ENCODE data around the gene SCLT1. TPM values are rescaled to one million over a fixed set of nuclear protein-coding genes. Genes with fewer than 3 reads are reported as not detected.

SCLT1 gene
- total and polyA plus RNA-seq, 2 of the 13 experiments (the other 11 are each of a cell fraction or from before 2014, with no cell fraction given), result 1.5 to 8.7 TPM

DNA sequence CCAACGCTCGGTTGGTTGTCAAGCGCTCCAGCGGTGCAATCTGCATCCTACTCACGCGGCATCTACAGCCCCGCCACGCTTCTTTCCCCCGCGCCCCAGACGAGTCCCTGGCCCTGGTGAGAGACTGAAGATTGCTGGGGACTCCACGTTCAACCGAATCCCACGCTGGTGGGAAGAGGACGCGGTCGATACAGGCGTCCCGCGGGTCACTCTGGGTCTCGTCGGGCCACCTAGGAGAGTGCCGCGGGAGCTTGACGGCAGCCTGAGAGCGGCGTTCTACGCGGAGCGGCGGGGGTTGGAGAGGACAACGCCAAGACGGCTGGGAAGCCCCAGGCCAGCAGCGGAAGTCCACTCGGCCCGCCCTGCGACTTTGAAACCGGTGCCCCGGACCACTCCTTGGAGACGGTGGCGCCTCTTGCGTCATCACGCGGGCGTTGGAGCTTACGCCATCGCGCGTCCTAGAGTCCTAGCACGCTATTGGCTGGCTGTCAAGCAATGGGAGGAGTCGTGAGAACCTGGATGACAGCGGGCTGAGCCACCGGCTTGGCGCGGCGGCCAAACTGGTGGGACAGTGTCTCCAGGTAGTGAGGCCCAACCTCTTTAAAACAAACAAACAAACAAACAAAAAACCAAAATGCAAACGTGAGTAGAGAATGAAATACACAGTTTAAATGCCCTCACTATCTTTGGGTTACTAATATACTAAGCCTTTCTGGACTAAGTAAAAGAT lies at the start of gene SCLT1 (continued):
- TF ChIP-seq ZSCAN29 (CRISPR knock-in tag; conservative IDR thresholded peaks at IDR 0.05) (peak; percentile 77), RARG (CRISPR knock-in tag; IDR thresholded peaks at IDR 0.05; ENCODE audit: low read depth) (no peak), NFKBIZ (CRISPR knock-in tag; IDR thresholded peaks at IDR 0.05) (no peak), ZNF235 (CRISPR knock-in tag; IDR thresholded peaks at IDR 0.05; ENCODE audit: borderline replicate concordance) (no peak), POLR2G (IDR thresholded peaks at IDR 0.05; ENCODE audit: low read depth, low read length) (peak; percentile 74), HNF4A (CRISPR knock-in tag; IDR thresholded peaks at IDR 0.05) (peak; percentile 24; the same call in 1 of the 2 replicates), ZNF33A (CRISPR knock-in tag; IDR thresholded peaks at IDR 0.05; ENCODE audit: borderline replicate concordance) (no peak), PRMT3 (CRISPR knock-in tag; IDR thresholded peaks at IDR 0.05; ENCODE audit: borderline replicate concordance, low read depth) (peak; percentile 68; the same call in 1 of the 2 replicates), FOXA1 (IDR thresholded peaks at IDR 0.05) (no peak), FOXA1 (CRISPR knock-in tag; IDR thresholded peaks at IDR 0.05) (no peak; the same call in 1 of the 2 replicates), TARDBP (CRISPR knock-in tag; IDR thresholded peaks at IDR 0.05) (peak; percentile 69; the same call in 1 of the 2 replicates), ZNF326 (CRISPR knock-in tag; IDR thresholded peaks at IDR 0.05; ENCODE audit: borderline replicate concordance) (no peak), TGIF2 (CRISPR knock-in tag; IDR thresholded peaks at IDR 0.05) (peak; percentile 96), GABPB1 (CRISPR knock-in tag; IDR thresholded peaks at IDR 0.05) (peak; percentile 94), SSRP1 (CRISPR knock-in tag; IDR thresholded peaks at IDR 0.05) (no peak), MAF1 (CRISPR knock-in tag; IDR thresholded peaks at IDR 0.05; ENCODE audit: borderline replicate concordance) (no peak; the same call in 1 of the 2 replicates), ZNF841 (CRISPR knock-in tag; IDR thresholded peaks at IDR 0.05; ENCODE audit: borderline replicate concordance) (no peak), ZNF883 (CRISPR knock-in tag; IDR thresholded peaks at IDR 0.05; ENCODE audit: not compliant biosample characterization) (no peak), SP140L (CRISPR knock-in tag; IDR thresholded peaks at IDR 0.05; ENCODE audit: borderline replicate concordance) (no peak), MTA3 (CRISPR knock-in tag; IDR thresholded peaks at IDR 0.05) (no peak), TERF1 (CRISPR knock-in tag; IDR thresholded peaks at IDR 0.05) (no peak), MBD4 (IDR thresholded peaks at IDR 0.05; ENCODE audit: borderline replicate concordance, low read length) (no peak), NFYB (CRISPR knock-in tag; IDR thresholded peaks at IDR 0.05) (peak; percentile 82), ZNF501 (CRISPR knock-in tag; IDR thresholded peaks at IDR 0.05) (peak; percentile 95), KLF12 (CRISPR knock-in tag; IDR thresholded peaks at IDR 0.05; ENCODE audit: borderline replicate concordance) (no peak)
- TF ChIP-seq, protein P1, sequence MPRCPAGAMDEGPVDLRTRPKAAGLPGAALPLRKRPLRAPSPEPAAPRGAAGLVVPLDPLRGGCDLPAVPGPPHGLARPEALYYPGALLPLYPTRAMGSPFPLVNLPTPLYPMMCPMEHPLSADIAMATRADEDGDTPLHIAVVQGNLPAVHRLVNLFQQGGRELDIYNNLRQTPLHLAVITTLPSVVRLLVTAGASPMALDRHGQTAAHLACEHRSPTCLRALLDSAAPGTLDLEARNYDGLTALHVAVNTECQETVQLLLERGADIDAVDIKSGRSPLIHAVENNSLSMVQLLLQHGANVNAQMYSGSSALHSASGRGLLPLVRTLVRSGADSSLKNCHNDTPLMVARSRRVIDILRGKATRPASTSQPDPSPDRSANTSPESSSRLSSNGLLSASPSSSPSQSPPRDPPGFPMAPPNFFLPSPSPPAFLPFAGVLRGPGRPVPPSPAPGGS (CRISPR knock-in tag; IDR thresholded peaks at IDR 0.05), result peak; percentile 32; the same call in 1 of the 2 replicates
- TF ChIP-seq, protein P2, sequence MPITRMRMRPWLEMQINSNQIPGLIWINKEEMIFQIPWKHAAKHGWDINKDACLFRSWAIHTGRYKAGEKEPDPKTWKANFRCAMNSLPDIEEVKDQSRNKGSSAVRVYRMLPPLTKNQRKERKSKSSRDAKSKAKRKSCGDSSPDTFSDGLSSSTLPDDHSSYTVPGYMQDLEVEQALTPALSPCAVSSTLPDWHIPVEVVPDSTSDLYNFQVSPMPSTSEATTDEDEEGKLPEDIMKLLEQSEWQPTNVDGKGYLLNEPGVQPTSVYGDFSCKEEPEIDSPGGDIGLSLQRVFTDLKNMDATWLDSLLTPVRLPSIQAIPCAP (CRISPR knock-in tag; IDR thresholded peaks at IDR 0.05; ENCODE audit: low read depth), result no peak
- TF ChIP-seq, protein P3, sequence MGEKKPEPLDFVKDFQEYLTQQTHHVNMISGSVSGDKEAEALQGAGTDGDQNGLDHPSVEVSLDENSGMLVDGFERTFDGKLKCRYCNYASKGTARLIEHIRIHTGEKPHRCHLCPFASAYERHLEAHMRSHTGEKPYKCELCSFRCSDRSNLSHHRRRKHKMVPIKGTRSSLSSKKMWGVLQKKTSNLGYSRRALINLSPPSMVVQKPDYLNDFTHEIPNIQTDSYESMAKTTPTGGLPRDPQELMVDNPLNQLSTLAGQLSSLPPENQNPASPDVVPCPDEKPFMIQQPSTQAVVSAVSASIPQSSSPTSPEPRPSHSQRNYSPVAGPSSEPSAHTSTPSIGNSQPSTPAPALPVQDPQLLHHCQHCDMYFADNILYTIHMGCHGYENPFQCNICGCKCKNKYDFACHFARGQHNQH (CRISPR knock-in tag; IDR thresholded peaks at IDR 0.05), result peak; percentile 55; the same call in 1 of the 2 replicates

Measured in HepG2 (cell line).